C4-2B (cell line): ENCODE results near the gene PLEKHO2.
"Not testable (repeated sequence)": the region's sequence is repeated elsewhere in the genome, so short reads cannot be mapped to it uniquely, and the experiment has no call there.

Experiments used
- H3K27ac ChIP-seq: fragments of 450-650 bp; 2 replicates; pipeline ENCODE4 v1.5.1; 2017
- CTCF ChIP-seq: fragments of 450-650 bp; conservative IDR thresholded peaks from 2 replicates; pipeline ENCODE4 v1.5.1; 2017; ENCODE audit warnings: mild to moderate bottlenecking
- ZFX ChIP-seq: fragments of 450-650 bp; IDR thresholded peaks from 2 replicates; pipeline ENCODE4 v1.6.1; 2017

PLEKHO2 gene

GRCh38 chr15:64807051-64807749, 34.5 kb upstream of the PLEKHO2 start:
- H3K27ac ChIP-seq, result no peak overlapping the region
- TF ChIP-seq ZFX (no peak), CTCF (no peak)

GRCh38 chr15:64807751-64808222, 33.9 kb upstream of the PLEKHO2 start:
- TF ChIP-seq ZFX, result no peak
- TF ChIP-seq CTCF, result no peak
- no peak overlapping the region for H3K27ac ChIP-seq

- TF ChIP-seq CTCF, result no peak
- no peak for TF ChIP-seq ZFX
- no peak overlapping the region for H3K27ac ChIP-seq
Measured at GRCh38 chr15:64808785-64809453, 32.8 kb upstream of the PLEKHO2 start.

GRCh38 chr15:64809649-64810496, 31.8 kb upstream of the PLEKHO2 start:
- no peak overlapping the region for H3K27ac ChIP-seq
- TF ChIP-seq ZFX (no peak), CTCF (peak; percentile 98)

- H3K27ac ChIP-seq, result no peak overlapping the region
- TF ChIP-seq CTCF, result no peak
- no peak for TF ChIP-seq ZFX
Measured at GRCh38 chr15:64810497-64811326, 31.0 kb upstream of the PLEKHO2 start.

GRCh38 chr15:64813075-64813474, 28.6 kb upstream of the PLEKHO2 start:
- TF ChIP-seq CTCF, result no peak
- TF ChIP-seq ZFX, result no peak
- H3K27ac ChIP-seq, result no peak overlapping the region

- not testable (repeated sequence) for H3K27ac ChIP-seq
Measured at GRCh38 chr15:64814283-64814682, 27.4 kb upstream of the PLEKHO2 start.

- not testable (repeated sequence) for H3K27ac ChIP-seq
Measured at GRCh38 chr15:64814965-64815364, 26.8 kb upstream of the PLEKHO2 start.
